IMR-90 (cell line): ENCODE data around the gene SELENOT. TPM values are rescaled to one million over a fixed set of nuclear protein-coding genes. Genes with fewer than 3 reads are reported as not detected.

Experiments
- ATAC-seq: fragments of 200-7000 bp; cut with Tn5 transposase; 2 replicates; pipeline ENCODE4 v1.9.1; 2020; ENCODE audit warnings: low read depth, mild to moderate bottlenecking, moderate library complexity
- BruUV-seq: library from RNA; stranded (reverse); fragments of 400-500 nt; replicated peaks from 2 replicates; lab custom pipeline; 2021; lab: Mats Ljungman, UMichigan
- CTCF ChIA-PET: fragments of 300-600 bp; formaldehyde crosslinking; extraction: SDS; loops from one replicate; lab custom pipeline; 2021; ENCODE audit warnings: antibody characterized with exemption; lab: Yijun Ruan, JAX
- POLR2A ChIA-PET: fragments of 300-600 bp; sonication (Branson Sonifier 250); formaldehyde crosslinking; loops from one replicate; lab custom pipeline; 2022; ENCODE audit warnings: antibody characterized with exemption; ENCODE audit not compliant: unreplicated experiment; lab: Charles Lee
- DNase-seq: peaks from one replicate; pipeline ENCODE4 v3.0.0; 2013
- H2AFZ ChIP-seq: replicated peaks from 2 replicates; pipeline ENCODE3; 2013; ENCODE audit warnings: low read length, mild to moderate bottlenecking; ENCODE audit not compliant: poor library complexity
- H2AK5ac ChIP-seq: 2 replicates; pipeline ENCODE4 v1.6.1; 2013; ENCODE audit warnings: low read depth, low read length, inconsistent platforms
- H2AK9ac ChIP-seq: replicated peaks from 2 replicates; pipeline ENCODE3; 2013; ENCODE audit warnings: mild to moderate bottlenecking, low read depth, low read length, moderate library complexity; ENCODE audit not compliant: poor library complexity
- H2BK120ac ChIP-seq: 2 replicates; pipeline ENCODE4 v1.6.1; 2013; ENCODE audit warnings: low read depth, low read length, inconsistent platforms
- H2BK15ac ChIP-seq: 3 replicates; pipeline ENCODE4 v1.6.1; 2013; ENCODE audit warnings: low read depth, low read length, inconsistent platforms
- H2BK20ac ChIP-seq: 2 replicates; pipeline ENCODE4 v1.6.1; 2013; ENCODE audit warnings: low read depth, mild to moderate bottlenecking, inconsistent platforms, low read length, moderate library complexity
- H2BK5ac ChIP-seq: 2 replicates; pipeline ENCODE4 v1.6.1; 2013; ENCODE audit warnings: mild to moderate bottlenecking, low read depth, low read length, inconsistent platforms; ENCODE audit not compliant: poor library complexity, severe bottlenecking
- H3K14ac ChIP-seq: replicated peaks from 2 replicates; pipeline ENCODE4 v1.6.1; 2013; ENCODE audit warnings: low read depth, low read length, inconsistent platforms
- H3K18ac ChIP-seq: 2 replicates; pipeline ENCODE4 v1.6.1; 2013; ENCODE audit warnings: low read depth, low read length, control low read depth
- H3K23ac ChIP-seq: 2 replicates; pipeline ENCODE4 v1.6.1; 2013; ENCODE audit warnings: low read depth, low read length, inconsistent platforms
- H3K27ac ChIP-seq: 2 replicates; pipeline ENCODE4 v1.5.1; 2013; ENCODE audit warnings: mild to moderate bottlenecking, control low read depth, low read length; ENCODE audit not compliant: insufficient read depth
- H3K27me3 ChIP-seq: 2 replicates; pipeline ENCODE4 v1.6.1; 2013; ENCODE audit warnings: low read length; ENCODE audit not compliant: control insufficient read depth, insufficient read depth
- H3K36me3 ChIP-seq: 2 replicates; pipeline ENCODE4 v1.6.1; 2013; ENCODE audit warnings: low read length, mixed read lengths; ENCODE audit not compliant: control insufficient read depth, insufficient read depth
- H3K4ac ChIP-seq: 2 replicates; pipeline ENCODE4 v1.6.1; 2013; ENCODE audit warnings: low read depth, low read length, inconsistent platforms
- H3K4me1 ChIP-seq: 2 replicates; pipeline ENCODE4 v1.6.1; 2013; ENCODE audit warnings: low read length, mixed read lengths; ENCODE audit not compliant: control insufficient read depth, insufficient read depth
- H3K4me2 ChIP-seq: 2 replicates; pipeline ENCODE4 v1.6.1; 2013; ENCODE audit warnings: low read depth, mild to moderate bottlenecking, control low read depth, low read length, moderate library complexity
- H3K4me3 ChIP-seq: 2 replicates; pipeline ENCODE4 v1.5.1; 2013; ENCODE audit warnings: low read depth, mild to moderate bottlenecking, control low read depth, low read length, moderate library complexity; ENCODE audit not compliant: insufficient read depth
- H3K56ac ChIP-seq: 2 replicates; pipeline ENCODE4 v1.6.1; 2013; ENCODE audit warnings: low read length, inconsistent platforms; ENCODE audit not compliant: insufficient read depth; ENCODE audit errors: extremely low read depth
- H3K79me1 ChIP-seq, 2 experiments: 2 replicates each; pipeline ENCODE4 v1.6.1; 2013; ENCODE audit warnings: low read length in 2 of 2, inconsistent platforms in 1 of 2, low read depth in 1 of 2
- H3K9ac ChIP-seq: 2 replicates; pipeline ENCODE4 v1.6.1; 2013; ENCODE audit warnings: low read depth, low read length, control low read depth
- H3K9me1 ChIP-seq: 2 replicates; pipeline ENCODE4 v1.6.1; 2013; ENCODE audit warnings: low read length, inconsistent platforms; ENCODE audit not compliant: insufficient read depth
- H3K9me3 ChIP-seq: 2 replicates; pipeline ENCODE4 v1.6.1; 2013; ENCODE audit warnings: low read length; ENCODE audit not compliant: control insufficient read depth, insufficient read depth
- H4K20me1 ChIP-seq: 2 replicates; pipeline ENCODE4 v1.6.1; 2013; ENCODE audit warnings: low read length, inconsistent platforms; ENCODE audit not compliant: insufficient read depth
- H4K5ac ChIP-seq: 2 replicates; pipeline ENCODE4 v1.6.1; 2013; ENCODE audit warnings: mild to moderate bottlenecking, low read depth, low read length, control low read depth
- H4K8ac ChIP-seq, 2 experiments: 2 replicates each; pipeline ENCODE4 v1.6.1; 2013; ENCODE audit warnings: low read depth in 2 of 2, low read length in 2 of 2, control low read depth in 1 of 2, inconsistent platforms in 1 of 2
- H4K91ac ChIP-seq: 2 replicates; pipeline ENCODE4 v1.6.1; 2013; ENCODE audit warnings: low read depth, low read length, inconsistent platforms; ENCODE audit not compliant: insufficient read depth
- ELK1 ChIP-seq: fragments of 150-350 bp; IDR thresholded peaks from 2 replicates; pipeline ENCODE4 v1.6.1; 2016; ENCODE audit warnings: low read depth, mild to moderate bottlenecking, low read length, moderate library complexity, borderline replicate concordance
- NFE2L2 ChIP-seq: fragments of 150-350 bp; IDR thresholded peaks from 2 replicates; pipeline ENCODE4 v1.6.1; 2016; ENCODE audit warnings: low read depth, mild to moderate bottlenecking, low read length
- RFX5 ChIP-seq: IDR thresholded peaks from 2 replicates; pipeline ENCODE4 v1.8.0; 2012; ENCODE audit warnings: low read depth, mild to moderate bottlenecking, low read length, moderate library complexity
- WGBS, 2 experiments: methylation state at CpG; one replicate each; pipeline versions ENCODE4 v1.1.5 to v1.1.7; 2013; ENCODE audit warnings: missing lambda C conversion rate in 2 of 2; ENCODE audit not compliant: insufficient read length in 1 of 2; ENCODE audit errors: extremely low coverage in 2 of 2; 5-methylcytosine and 5-hydroxymethylcytosine counted together
- dilution Hi-C: fragments of 300-500 bp; cut with HindIII; formaldehyde crosslinking; loops from one replicate; pipeline ENCODE4 v1.14.3; 2018; ENCODE audit warnings: low sequenced_read_pairs; ENCODE audit not compliant: unreplicated experiment
- in situ Hi-C: fragments of 300-500 bp; cut with MboI; formaldehyde crosslinking; loops from 3 replicates; pipeline ENCODE4 v1.14.3; 2019; ENCODE audit warnings: low sequenced_read_pairs, inconsistent platforms, mixed read lengths
- intact Hi-C: fragments of 100-400 bp; cut with micrococcal nuclease; formaldehyde crosslinking; loops from 2 replicates; pipeline ENCODE4 v1.10.0; 2022
- polyA plus RNA-seq, 3 experiments: library from polyadenylated mRNA; depleted of rRNA; stranded (reverse); fragments of >200 nt; gene quantifications; 2 replicates each; pipeline ENCODE4 v1.2.3, GENCODE V29; 2012; ENCODE audit warnings: low replicate concordance in 1 of 3
- total RNA-seq: library from RNA; depleted of rRNA; stranded (reverse); fragments of >200 nt; gene quantifications from 2 replicates; pipeline ENCODE4 v1.2.3, GENCODE V29; 2012

Gene SELENOT
- total and polyA plus RNA-seq, 2 of the 4 experiments (the other 2 are of a cell fraction), result 365 to 415 TPM

- H3K79me1 ChIP-seq, result peaks cover 0 to 12% of the 10 kb centered on the region in 2 experiments; a peak in 2 of 4 replicates
- H4K20me1 ChIP-seq, result no peaks in the 10 kb centered on the region
- H4K91ac ChIP-seq, result no peak overlapping the region
- no peak overlapping the region for H2AK9ac ChIP-seq
- no peak overlapping the region for H4K5ac ChIP-seq
- ChIA-PET POLR2A (no interaction called here), CTCF (no interaction called here)
- WGBS, 2 experiments, result no CpG with 5 or more reads among the region's 1 CpG
- H3K9me3 ChIP-seq, result no peaks in the 10 kb centered on the region
- H2BK20ac ChIP-seq, result no peak overlapping the region
- no peak overlapping the region for H3K4ac ChIP-seq
- no peak overlapping the region for H2BK15ac ChIP-seq
- no peak overlapping the region for H4K8ac ChIP-seq
- peaks cover 17% of the 10 kb centered on the region for H3K36me3 ChIP-seq
- H2AFZ ChIP-seq, result no peak overlapping the region
- no peak for ATAC-seq
- dilution Hi-C loops, result no loop called here
- H3K56ac ChIP-seq, result no peak overlapping the region
- no peak overlapping the region for H3K4me3 ChIP-seq
- H3K4me2 ChIP-seq, result no peak overlapping the region
- H3K27me3 ChIP-seq, result no peaks in the 10 kb centered on the region
- no peak overlapping the region for H3K14ac ChIP-seq
- no peak overlapping the region for H2BK120ac ChIP-seq
- no peak for DNase-seq
- no peak overlapping the region for H2AK5ac ChIP-seq
- H3K4me1 ChIP-seq, result no peaks in the 10 kb centered on the region
- intact Hi-C loops, result no loop called here
- no TSS peak for BruUV-seq
- H3K9me1 ChIP-seq, result no peaks in the 10 kb centered on the region
- TF ChIP-seq ELK1 (no peak), RFX5 (no peak), NFE2L2 (no peak)
- in situ Hi-C loops, result no loop called here
- no peak overlapping the region for H2BK5ac ChIP-seq
- no peak overlapping the region for H3K23ac ChIP-seq
- H3K18ac ChIP-seq, result no peak overlapping the region
- no peak overlapping the region for H3K9ac ChIP-seq
- no peak overlapping the region for H3K27ac ChIP-seq
Observed at GRCh38 chr3:150577855-150578254, 25.3 kb upstream of the SELENOT start.
